Heart right ventricle (tissue), 16 donors: Measurements from ENCODE around the gene COX7A2. TPM values are rescaled to one million over a fixed set of nuclear protein-coding genes. Genes with fewer than 3 reads are reported as not detected.

ENCODE experiments used
- ATAC-seq, 8 donors: fragments of 200-7000 bp; cut with Tn5 transposase; one replicate each; pipeline ENCODE4 v1.9.1; 2020; ENCODE audit warnings: mild to moderate bottlenecking in 8 of 8, moderate library complexity in 8 of 8, moderate number of reproducible peaks in 1 of 8
- DNase-seq, 2 donors: peaks; one replicate each; pipeline ENCODE4 v3.0.0-alpha.2; 2020
- H3K27ac ChIP-seq, 10 donors: fragments of 200-600 bp; sonication (generic) in 2 of 10; one replicate each; pipeline versions ENCODE4 v1.5.0 to v1.8.0; 2020 to 2022; ENCODE audit warnings: mild to moderate bottlenecking in 3 of 10
- H3K27me3 ChIP-seq, 7 donors: fragments of 200-600 bp; one replicate each; pipeline ENCODE4 v1.8.0; 2021 to 2022; ENCODE audit warnings: mild to moderate bottlenecking in 2 of 7
- H3K36me3 ChIP-seq, 9 donors: fragments of 200-600 bp; sonication (generic) in 1 of 9; one replicate each; pipeline versions ENCODE4 v1.5.0 to v1.8.0; 2020 to 2022; ENCODE audit warnings: mild to moderate bottlenecking in 2 of 9
- H3K4me1 ChIP-seq, 9 donors: fragments of 200-600 bp; sonication (generic) in 1 of 9; one replicate each; pipeline versions ENCODE4 v1.5.0 to v1.8.0; 2020 to 2022; ENCODE audit warnings: mild to moderate bottlenecking in 4 of 9
- H3K4me3 ChIP-seq, 10 donors: fragments of 200-600 bp; sonication (generic) in 2 of 10; one replicate each; pipeline versions ENCODE4 v1.5.0 to v1.8.0; 2020 to 2022; ENCODE audit warnings: mild to moderate bottlenecking in 7 of 10, moderate library complexity in 2 of 10
- H3K9me3 ChIP-seq, 11 donors: fragments of 200-600 bp in 10 of 11; sonication (generic) in 2 of 11; one replicate each; pipeline versions ENCODE4 v1.5.0 to v1.8.0; 2013 to 2022; ENCODE audit warnings: mild to moderate bottlenecking in 2 of 11, control low read depth in 1 of 11, moderate library complexity in 1 of 11
- whole genome bisulfite sequencing, 2 donors: extraction: QIAGEN DNeasy Blood & Tissue Kit; methylation state at CpG; one replicate each; pipeline ENCODE4 v1.1.7; 2013; ENCODE audit warnings: inconsistent platforms in 1 of 2; 5-methylcytosine and 5-hydroxymethylcytosine counted together
- intact Hi-C, 10 donors: fragments of 100-400 bp; cut with DNase I; formaldehyde crosslinking; loops; one replicate each; pipeline versions ENCODE4 v1.11.1 to v1.14.2; 2022
- polyA plus RNA-seq, 2 donors: library from polyadenylated mRNA; stranded (reverse); fragments of 200-250 nt; gene quantifications; one replicate each; pipeline ENCODE4 v1.2.3, GENCODE V29; 2013
- total RNA-seq, 10 donors: library from RNA; stranded (reverse); fragmentation: NEBNext Ultra II Directional in 3 of 10; extraction: Animal tissue kit (Norgen Biotek cat#: 25700) in 3 of 10; gene quantifications; one replicate each; pipeline versions ENCODE4 v1.2.1 to v1.2.4, GENCODE V29; 2021 to 2023
- TF ChIP-seq, protein P1 (sequence below), 9 donors: fragments of 200-600 bp; sonication (generic) in 2 of 9; IDR thresholded peaks; one replicate each; pipeline versions ENCODE4 v1.5.0 to v1.8.0; 2021 to 2022; ENCODE audit warnings: antibody characterized with exemption in 9 of 9, mild to moderate bottlenecking in 5 of 9, moderate library complexity in 1 of 9
- donor health status: Arrhythmogenic right ventricular cardiomyopathy.
- donor health status: ischemic (EF 13 %, LVEDD 7.1; RV severe dilation, severe dysfunction).
- donor health status: healthy with polysubstance abuse.
- donor health status: DM: no; HTN: yes; CAD: no.
- donor health status: DM: no; HTN: no; CAD: no.
- donor health status: ischemic (EF 25% LVEDD 6.9; RV normal size, moderate dysfunction).
- donor health status: ischemic (EF 25% LVEDD 5.7; RV mildly dilated, moderate dysfunction).
- donor health status: healthy.
- donor health status: DM: yes; HTN: yes; CAD: no.
- donor health status: Ischemic cardiomyopathy.
- donor health status: ischemic (EF 35%, LVEDD 5.7; RV mildly dilated, moderate dysfunction).
- donor health status: nonischemic (EF 11% LVEDD 7.7; RV severe dilation, severe dysfunction).
- donor health status: DM: yes; HTN: yes; CAD: no.
- donor health status: PGD.
- donor health status: ischemic (EF 29% LVEDD 5.4; RV normal size, mild dysfunction).
- donor health status: nonischemic (EF 23%, LVEDD 6.1; RV moderate dilation, normal function).

The COX7A2 gene
- total and polyA plus RNA-seq, 12 donors: 661 to 1,205 (median 1,086) TPM

DNA sequence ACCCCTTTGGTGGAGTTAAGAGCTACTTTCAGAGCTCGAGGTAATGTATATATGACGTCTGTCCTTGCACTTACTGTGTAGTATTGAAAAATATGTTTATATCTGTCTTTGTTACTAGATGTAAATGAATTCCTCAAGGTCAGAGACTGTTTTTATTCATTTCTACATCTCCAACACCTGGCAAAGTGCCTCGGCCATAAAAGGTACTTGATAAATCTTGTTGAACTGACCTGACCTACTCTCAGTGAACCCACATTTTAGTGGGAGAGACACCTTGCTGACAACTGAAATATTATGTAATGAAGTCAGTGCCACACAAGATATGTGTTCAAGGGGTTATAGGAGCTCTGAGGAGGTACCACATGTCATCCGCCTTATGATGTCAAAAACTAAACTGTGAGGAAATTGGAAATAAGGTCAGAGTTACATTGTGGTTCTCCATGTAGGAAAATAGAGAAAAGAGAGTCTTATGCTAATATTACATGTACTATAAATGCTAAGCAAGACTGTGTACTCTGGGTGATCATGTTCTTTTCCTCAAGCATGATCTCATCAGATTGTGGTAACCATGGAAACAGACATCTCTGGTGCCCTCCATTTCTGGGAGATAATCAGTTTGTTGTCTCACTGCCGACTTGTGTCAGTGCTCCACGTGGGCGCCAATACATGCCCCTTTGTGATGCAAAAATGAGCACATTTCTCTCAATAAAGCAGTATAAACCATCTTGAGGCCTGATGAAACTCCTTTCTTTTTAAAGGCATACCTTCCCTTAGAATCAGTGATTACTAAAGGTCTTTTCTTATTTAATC is 46.7 kb upstream of the COX7A2 start:
- intact Hi-C loops: no loop called here
- peaks cover 0 to 44% (median 0%) of the 10 kb centered on the region in 9 donors for H3K36me3 ChIP-seq
- ATAC-seq: no peak
- no peaks in the 10 kb centered on the region for H3K9me3 ChIP-seq
- peaks cover 0 to 39% (median 24%) of the 10 kb centered on the region in 9 donors for H3K4me1 ChIP-seq
- TF ChIP-seq, protein P1, sequence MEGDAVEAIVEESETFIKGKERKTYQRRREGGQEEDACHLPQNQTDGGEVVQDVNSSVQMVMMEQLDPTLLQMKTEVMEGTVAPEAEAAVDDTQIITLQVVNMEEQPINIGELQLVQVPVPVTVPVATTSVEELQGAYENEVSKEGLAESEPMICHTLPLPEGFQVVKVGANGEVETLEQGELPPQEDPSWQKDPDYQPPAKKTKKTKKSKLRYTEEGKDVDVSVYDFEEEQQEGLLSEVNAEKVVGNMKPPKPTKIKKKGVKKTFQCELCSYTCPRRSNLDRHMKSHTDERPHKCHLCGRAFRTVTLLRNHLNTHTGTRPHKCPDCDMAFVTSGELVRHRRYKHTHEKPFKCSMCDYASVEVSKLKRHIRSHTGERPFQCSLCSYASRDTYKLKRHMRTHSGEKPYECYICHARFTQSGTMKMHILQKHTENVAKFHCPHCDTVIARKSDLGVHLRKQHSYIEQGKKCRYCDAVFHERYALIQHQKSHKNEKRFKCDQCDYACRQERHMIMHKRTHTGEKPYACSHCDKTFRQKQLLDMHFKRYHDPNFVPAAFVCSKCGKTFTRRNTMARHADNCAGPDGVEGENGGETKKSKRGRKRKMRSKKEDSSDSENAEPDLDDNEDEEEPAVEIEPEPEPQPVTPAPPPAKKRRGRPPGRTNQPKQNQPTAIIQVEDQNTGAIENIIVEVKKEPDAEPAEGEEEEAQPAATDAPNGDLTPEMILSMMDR (IDR thresholded peaks at IDR 0.05): no peak
- 66 to 75% methylated on average over 7 of the region's 7 CpGs for WGBS, 2 donors
- DNase-seq: no peak
- H3K27ac ChIP-seq: peak overlapping the region in 4 of 10 donors; percentile 10 to 42 (median 28)
- no peak overlapping the region for H3K4me3 ChIP-seq
- H3K27me3 ChIP-seq: no peaks in the 10 kb centered on the region

DNA sequence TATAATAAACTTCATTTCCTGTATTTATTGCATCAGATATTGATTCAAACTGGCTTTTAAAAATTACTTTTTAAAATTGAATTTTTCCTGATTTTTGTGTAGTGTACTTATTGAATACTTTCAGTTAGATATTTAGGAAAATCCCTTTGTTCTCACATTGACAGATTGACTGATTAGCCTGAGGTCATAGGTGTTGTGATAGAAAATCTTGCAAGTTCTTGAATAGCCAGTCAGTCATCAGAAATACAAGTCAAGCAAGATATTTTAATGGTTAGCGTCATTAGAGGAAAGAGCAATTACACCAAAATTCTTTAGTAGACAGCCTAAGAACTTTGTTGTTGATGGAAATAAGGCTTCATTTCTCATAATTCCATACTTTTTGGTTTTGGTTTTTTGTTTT is 44.4 kb upstream of the COX7A2 start:
- Histone ChIP-seq H3K27ac (no peak overlapping the region), H3K36me3 (peaks cover 0 to 28% (median 0%) of the 10 kb centered on the region in 9 donors), H3K9me3 (no peaks in the 10 kb centered on the region), H3K27me3 (no peaks in the 10 kb centered on the region), H3K4me3 (no peak overlapping the region), H3K4me1 (peaks cover 0 to 46% (median 31%) of the 10 kb centered on the region in 9 donors)
- ATAC-seq (no peak), DNase-seq (no peak)
- TF ChIP-seq, protein P1 (IDR thresholded peaks at IDR 0.05): no peak
- intact Hi-C loops: loop anchor here in 2 of 10 donors (5.0 to 10.0 kb wide), 2 partner anchors 239 to 317 kb away; partner anchors contain the start of gene SENP6 (in 1 of the 2)
- WGBS, 2 donors: 95 to 100% methylated on average over 1 of the region's 1 CpG

DNA sequence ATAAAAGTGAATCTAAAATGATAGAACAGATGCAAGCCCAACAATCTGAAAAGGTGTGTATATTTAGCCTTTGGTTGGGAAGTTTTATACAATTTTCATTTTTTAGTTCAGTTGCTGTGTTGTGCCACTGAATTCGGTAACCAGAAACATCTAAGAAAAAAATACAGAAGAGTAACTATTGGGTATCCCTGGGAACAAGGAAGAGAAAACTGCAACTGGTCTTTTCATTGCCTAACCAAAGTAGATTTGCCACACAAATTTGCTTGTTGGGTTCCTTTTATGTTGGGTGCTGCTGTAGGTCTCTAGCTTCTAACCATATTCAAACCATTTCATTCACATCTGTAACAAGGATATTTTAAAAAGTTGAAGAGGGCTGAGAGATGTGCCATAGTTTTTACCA is 43.8 kb upstream of the COX7A2 start:
- no peaks in the 10 kb centered on the region for H3K9me3 ChIP-seq
- peaks cover 0 to 25% (median 0%) of the 10 kb centered on the region in 9 donors for H3K36me3 ChIP-seq
- peaks cover 0 to 48% (median 34%) of the 10 kb centered on the region in 9 donors for H3K4me1 ChIP-seq
- ATAC-seq (no peak), DNase-seq (no peak)
- no peak overlapping the region for H3K27ac ChIP-seq
- TF ChIP-seq, protein P1 (IDR thresholded peaks at IDR 0.05): no peak
- intact Hi-C loops: loop anchor here in 2 of 10 donors (5.0 to 10.0 kb wide), 2 partner anchors 240 to 317 kb away; partner anchors contain the start of gene SENP6 (in 1 of the 2)
- WGBS, 2 donors: 86 to 95% methylated on average over 1 of the region's 1 CpG
- no peaks in the 10 kb centered on the region for H3K27me3 ChIP-seq
- H3K4me3 ChIP-seq: no peak overlapping the region

DNA sequence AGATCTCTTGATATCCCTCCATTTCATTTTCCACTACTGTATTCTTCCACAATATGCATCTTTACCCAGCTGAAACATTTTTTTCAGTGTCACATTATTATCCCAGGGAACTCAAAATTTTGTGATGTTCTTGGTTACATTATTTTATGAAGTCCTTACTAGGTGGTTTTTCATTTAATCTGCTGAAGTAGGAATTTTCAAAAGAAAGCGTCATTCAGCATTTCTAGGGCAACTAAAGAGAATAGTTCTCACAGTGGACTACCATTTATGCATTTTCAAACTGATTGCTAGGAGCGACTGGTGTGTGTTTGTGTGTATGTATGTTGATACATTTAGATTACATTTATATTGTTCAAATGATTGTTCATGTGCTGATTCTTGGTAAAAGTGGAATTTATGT is 43.4 kb upstream of the COX7A2 start:
- no peak for ATAC-seq
- Histone ChIP-seq H3K4me1 (peaks cover 0 to 48% (median 35%) of the 10 kb centered on the region in 9 donors), H3K4me3 (no peak overlapping the region), H3K27ac (no peak overlapping the region), H3K36me3 (peaks cover 0 to 25% (median 0%) of the 10 kb centered on the region in 9 donors), H3K27me3 (no peaks in the 10 kb centered on the region), H3K9me3 (no peaks in the 10 kb centered on the region)
- TF ChIP-seq, protein P1 (IDR thresholded peaks at IDR 0.05): no peak
- 86 to 88% methylated on average over 2 of the region's 2 CpGs for WGBS, 2 donors
- intact Hi-C loops: loop anchor here in 2 of 10 donors (5.0 to 10.0 kb wide), 2 partner anchors 240 to 318 kb away; partner anchors contain the start of gene SENP6 (in 1 of the 2)
- no peak for DNase-seq
